EH (cell line): ENCODE results near the gene ATP10B.

Experiments
- DNase-seq: peaks from one replicate; pipeline ENCODE4 v3.0.0-alpha.2; 2015; ENCODE audit warnings: low read depth

ATP10B gene

DNA sequence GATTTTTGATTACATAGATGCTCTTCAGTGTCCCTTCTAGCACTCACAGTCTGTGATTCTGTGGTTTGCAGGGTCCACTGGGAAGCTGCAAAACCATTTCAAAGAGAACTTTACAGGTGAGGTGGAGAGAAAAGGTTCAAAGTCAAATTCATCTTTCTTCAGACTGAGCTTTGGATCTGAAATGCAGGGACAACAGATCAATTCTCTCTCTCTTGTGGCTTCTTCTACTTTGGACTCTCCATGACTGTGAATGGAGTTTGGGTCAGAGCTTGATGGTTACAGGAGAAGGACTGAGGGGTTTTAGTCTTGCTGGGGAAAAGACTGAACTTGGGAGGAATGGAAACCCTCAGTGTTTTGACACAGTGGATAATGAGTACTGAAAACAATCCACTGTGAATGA, 338.5 kb downstream of the ATP10B start:
- DNase-seq = no peak
